Keratinocyte (primary cell): ENCODE results near the gene CDKN1C.

Experiments
- CTCF ChIP-seq, 3 experiments: IDR thresholded peaks in 1 of 3; conservative IDR thresholded peaks in 1 of 3; optimal IDR thresholded peaks in 1 of 3; 2 replicates in 2 of 3; 3 replicates in 1 of 3; pipeline versions ENCODE3 to v1.5.1; 2011; ENCODE audit warnings: low read length in 3 of 3, mild to moderate bottlenecking in 3 of 3, moderate library complexity in 2 of 3, control low read depth in 1 of 3, inconsistent platforms in 1 of 3; ENCODE audit not compliant: insufficient read depth in 2 of 3; ENCODE audit errors: extremely low read depth in 1 of 3
- EZH2 ChIP-seq: IDR thresholded peaks from one replicate; pipeline ENCODE4 v1.6.1; 2012; ENCODE audit warnings: inconsistent platforms, mild to moderate bottlenecking, low read length, moderate library complexity

GRCh38 chr11:2902784-2903671, 17.5 kb upstream of the CDKN1C start:
- peak in 1 of 3 experiments; percentile 3 for TF ChIP-seq CTCF (optimal IDR thresholded peaks at IDR 0.05 in 1 of 3, IDR thresholded peaks at IDR 0.05 in 1 of 3, conservative IDR thresholded peaks at IDR 0.05 in 1 of 3; ENCODE audit: extremely low read depth in 1 of 3, insufficient read depth in 2 of 3, low read length in 3 of 3)
- no peak for TF ChIP-seq EZH2
